ENCODE data around the gene TBC1D8. TPM values are rescaled to one million over a fixed set of nuclear protein-coding genes. Genes with fewer than 3 reads are reported as not detected.

Gene TBC1D8
- total and polyA plus RNA-seq, 2 of the 13 experiments (the other 11 are each of a cell fraction or from before 2014, with no cell fraction given): 45.1 to 95.4 TPM

DNA sequence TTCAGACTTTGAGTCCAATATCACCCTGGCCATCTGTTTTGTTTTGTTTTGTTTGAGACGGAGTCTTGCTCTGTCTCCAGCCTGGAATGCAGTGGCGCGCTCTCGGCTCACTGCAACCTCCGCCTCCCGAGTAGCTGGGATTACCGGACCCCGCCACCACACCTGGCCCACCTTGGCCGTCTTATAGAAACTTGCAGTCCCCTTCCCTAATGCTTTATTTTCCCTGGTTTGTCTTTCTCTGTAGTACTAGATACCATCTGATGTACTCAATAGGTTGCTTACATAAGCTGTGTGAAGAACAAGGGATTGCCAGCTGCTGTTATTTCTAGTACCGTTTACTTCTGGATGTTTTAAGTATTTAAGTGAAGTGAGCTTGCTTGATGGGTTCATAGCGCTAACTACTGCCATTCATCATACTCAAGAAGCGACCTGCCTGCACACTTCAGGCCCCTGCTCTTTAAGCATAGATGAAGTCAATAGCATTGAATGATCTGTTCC lies 147.9 kb downstream of the TBC1D8 start (continued):
- TF ChIP-seq, protein P1, sequence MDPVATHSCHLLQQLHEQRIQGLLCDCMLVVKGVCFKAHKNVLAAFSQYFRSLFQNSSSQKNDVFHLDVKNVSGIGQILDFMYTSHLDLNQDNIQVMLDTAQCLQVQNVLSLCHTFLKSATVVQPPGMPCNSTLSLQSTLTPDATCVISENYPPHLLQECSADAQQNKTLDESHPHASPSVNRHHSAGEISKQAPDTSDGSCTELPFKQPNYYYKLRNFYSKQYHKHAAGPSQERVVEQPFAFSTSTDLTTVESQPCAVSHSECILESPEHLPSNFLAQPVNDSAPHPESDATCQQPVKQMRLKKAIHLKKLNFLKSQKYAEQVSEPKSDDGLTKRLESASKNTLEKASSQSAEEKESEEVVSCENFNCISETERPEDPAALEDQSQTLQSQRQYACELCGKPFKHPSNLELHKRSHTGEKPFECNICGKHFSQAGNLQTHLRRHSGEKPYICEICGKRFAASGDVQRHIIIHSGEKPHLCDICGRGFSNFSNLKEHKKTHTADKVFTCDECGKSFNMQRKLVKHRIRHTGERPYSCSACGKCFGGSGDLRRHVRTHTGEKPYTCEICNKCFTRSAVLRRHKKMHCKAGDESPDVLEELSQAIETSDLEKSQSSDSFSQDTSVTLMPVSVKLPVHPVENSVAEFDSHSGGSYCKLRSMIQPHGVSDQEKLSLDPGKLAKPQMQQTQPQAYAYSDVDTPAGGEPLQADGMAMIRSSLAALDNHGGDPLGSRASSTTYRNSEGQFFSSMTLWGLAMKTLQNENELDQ (CRISPR knock-in tag; IDR thresholded peaks at IDR 0.05; ENCODE audit: borderline replicate concordance): no peak
- TF ChIP-seq ZNF839 (CRISPR knock-in tag; IDR thresholded peaks at IDR 0.05; ENCODE audit: borderline replicate concordance) (no peak), ZMYM3 (CRISPR knock-in tag; IDR thresholded peaks at IDR 0.05) (peak; percentile 50; the same call in 1 of the 2 replicates), XRCC5 (optimal IDR thresholded peaks at IDR 0.05; ENCODE audit: low read length) (peak; percentile 25), ZBTB42 (CRISPR knock-in tag; IDR thresholded peaks at IDR 0.05) (no peak), PITX1 (CRISPR knock-in tag; IDR thresholded peaks at IDR 0.05) (no peak), HHEX (CRISPR knock-in tag; IDR thresholded peaks at IDR 0.05) (no peak), EP300 (IDR thresholded peaks at IDR 0.05; ENCODE audit: low read depth in 2 of 2, low read length in 2 of 2) (no peak), EP300 (CRISPR knock-in tag; IDR thresholded peaks at IDR 0.05; ENCODE audit: borderline replicate concordance) (no peak), ZNF816 (CRISPR knock-in tag; IDR thresholded peaks at IDR 0.05; ENCODE audit: borderline replicate concordance) (0 out of 2 replicates have a peak, but pooled peaks have one; percentile 35), ZNF547 (CRISPR knock-in tag; IDR thresholded peaks at IDR 0.05) (no peak), TOE1 (CRISPR knock-in tag; IDR thresholded peaks at IDR 0.05) (no peak), PAF1 (CRISPR knock-in tag; IDR thresholded peaks at IDR 0.05) (0 out of 2 replicates have a peak, but pooled peaks have one; percentile 33), ZFP90 (CRISPR knock-in tag; IDR thresholded peaks at IDR 0.05; ENCODE audit: borderline replicate concordance) (no peak), FOXJ3 (CRISPR knock-in tag; IDR thresholded peaks at IDR 0.05; ENCODE audit: borderline replicate concordance) (no peak), ZNF326 (CRISPR knock-in tag; IDR thresholded peaks at IDR 0.05; ENCODE audit: borderline replicate concordance) (no peak), RORA (CRISPR knock-in tag; IDR thresholded peaks at IDR 0.05) (no peak)
- TF ChIP-seq, protein P2, sequence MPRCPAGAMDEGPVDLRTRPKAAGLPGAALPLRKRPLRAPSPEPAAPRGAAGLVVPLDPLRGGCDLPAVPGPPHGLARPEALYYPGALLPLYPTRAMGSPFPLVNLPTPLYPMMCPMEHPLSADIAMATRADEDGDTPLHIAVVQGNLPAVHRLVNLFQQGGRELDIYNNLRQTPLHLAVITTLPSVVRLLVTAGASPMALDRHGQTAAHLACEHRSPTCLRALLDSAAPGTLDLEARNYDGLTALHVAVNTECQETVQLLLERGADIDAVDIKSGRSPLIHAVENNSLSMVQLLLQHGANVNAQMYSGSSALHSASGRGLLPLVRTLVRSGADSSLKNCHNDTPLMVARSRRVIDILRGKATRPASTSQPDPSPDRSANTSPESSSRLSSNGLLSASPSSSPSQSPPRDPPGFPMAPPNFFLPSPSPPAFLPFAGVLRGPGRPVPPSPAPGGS (CRISPR knock-in tag; IDR thresholded peaks at IDR 0.05): no peak
- TF ChIP-seq, protein P3, sequence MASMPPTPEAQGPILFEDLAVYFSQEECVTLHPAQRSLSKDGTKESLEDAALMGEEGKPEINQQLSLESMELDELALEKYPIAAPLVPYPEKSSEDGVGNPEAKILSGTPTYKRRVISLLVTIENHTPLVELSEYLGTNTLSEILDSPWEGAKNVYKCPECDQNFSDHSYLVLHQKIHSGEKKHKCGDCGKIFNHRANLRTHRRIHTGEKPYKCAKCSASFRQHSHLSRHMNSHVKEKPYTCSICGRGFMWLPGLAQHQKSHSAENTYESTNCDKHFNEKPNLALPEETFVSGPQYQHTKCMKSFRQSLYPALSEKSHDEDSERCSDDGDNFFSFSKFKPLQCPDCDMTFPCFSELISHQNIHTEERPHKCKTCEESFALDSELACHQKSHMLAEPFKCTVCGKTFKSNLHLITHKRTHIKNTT (CRISPR knock-in tag; IDR thresholded peaks at IDR 0.05): no peak
- TF ChIP-seq, protein P4, sequence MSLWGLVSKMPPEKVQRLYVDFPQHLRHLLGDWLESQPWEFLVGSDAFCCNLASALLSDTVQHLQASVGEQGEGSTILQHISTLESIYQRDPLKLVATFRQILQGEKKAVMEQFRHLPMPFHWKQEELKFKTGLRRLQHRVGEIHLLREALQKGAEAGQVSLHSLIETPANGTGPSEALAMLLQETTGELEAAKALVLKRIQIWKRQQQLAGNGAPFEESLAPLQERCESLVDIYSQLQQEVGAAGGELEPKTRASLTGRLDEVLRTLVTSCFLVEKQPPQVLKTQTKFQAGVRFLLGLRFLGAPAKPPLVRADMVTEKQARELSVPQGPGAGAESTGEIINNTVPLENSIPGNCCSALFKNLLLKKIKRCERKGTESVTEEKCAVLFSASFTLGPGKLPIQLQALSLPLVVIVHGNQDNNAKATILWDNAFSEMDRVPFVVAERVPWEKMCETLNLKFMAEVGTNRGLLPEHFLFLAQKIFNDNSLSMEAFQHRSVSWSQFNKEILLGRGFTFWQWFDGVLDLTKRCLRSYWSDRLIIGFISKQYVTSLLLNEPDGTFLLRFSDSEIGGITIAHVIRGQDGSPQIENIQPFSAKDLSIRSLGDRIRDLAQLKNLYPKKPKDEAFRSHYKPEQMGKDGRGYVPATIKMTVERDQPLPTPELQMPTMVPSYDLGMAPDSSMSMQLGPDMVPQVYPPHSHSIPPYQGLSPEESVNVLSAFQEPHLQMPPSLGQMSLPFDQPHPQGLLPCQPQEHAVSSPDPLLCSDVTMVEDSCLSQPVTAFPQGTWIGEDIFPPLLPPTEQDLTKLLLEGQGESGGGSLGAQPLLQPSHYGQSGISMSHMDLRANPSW (CRISPR knock-in tag; IDR thresholded peaks at IDR 0.05; ENCODE audit: borderline replicate concordance): no peak
- TF ChIP-seq, protein P5, sequence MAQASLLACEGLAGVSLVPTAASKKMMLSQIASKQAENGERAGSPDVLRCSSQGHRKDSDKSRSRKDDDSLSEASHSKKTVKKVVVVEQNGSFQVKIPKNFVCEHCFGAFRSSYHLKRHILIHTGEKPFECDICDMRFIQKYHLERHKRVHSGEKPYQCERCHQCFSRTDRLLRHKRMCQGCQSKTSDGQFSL (CRISPR knock-in tag; IDR thresholded peaks at IDR 0.05): no peak

All from HepG2 (cell line).